ENCODE data around the gene ARHGAP22.

GRCh38 chr10:48517911-48518811, 86.7 kb downstream of the ARHGAP22 start:
- no peak for TF ChIP-seq CTCF (IDR thresholded peaks at IDR 0.05; ENCODE audit: insufficient read depth, low read depth, low read length)
- no peak for TF ChIP-seq EZH2 (IDR thresholded peaks at IDR 0.05; ENCODE audit: insufficient read depth, low read length)

Measured in astrocyte (in vitro differentiated cells and primary cell).